ENCODE data around the gene TXNL4A. TPM values are rescaled to one million over a fixed set of nuclear protein-coding genes. Genes with fewer than 3 reads are reported as not detected.

Gene TXNL4A
- total RNA-seq, 2 experiments from 2014 or later, result 55.0 to 55.7 TPM

GRCh38 chr18:79971986-79972385 lies 16.4 kb downstream of the TXNL4A start:
- Histone ChIP-seq H3K27ac (ENCODE audit: low read depth in 1 of 2, low read length in 2 of 2) (no peak overlapping the region), H3K4me3 (ENCODE audit: low read length) (no peak overlapping the region), H3K36me3 (ENCODE audit: insufficient read depth, low read length) (peaks cover 50% of the 10 kb centered on the region), H3K4me1 (ENCODE audit: insufficient read depth, low read length) (no peaks in the 10 kb centered on the region), H3K9me3 (ENCODE audit: control insufficient read depth in 1 of 2, insufficient read depth in 1 of 2, low read length in 2 of 2) (no peaks in the 10 kb centered on the region), H3K27me3 (ENCODE audit: control insufficient read depth in 1 of 2, insufficient read depth in 2 of 2, low read length in 2 of 2) (no peaks in the 10 kb centered on the region)
- DNase-seq, result no peak
- peaks cover 13% of the 10 kb centered on the region for H3K4me1 Mint-ChIP-seq (ENCODE audit: low read depth)
- TF ChIP-seq CTCF (IDR thresholded peaks at IDR 0.05), result no peak
- no peak overlapping the region for H3K4me3 Mint-ChIP-seq
- no peaks in the 10 kb centered on the region for H3K27me3 Mint-ChIP-seq
- H3K27ac Mint-ChIP-seq, result no peak overlapping the region
- ChIA-PET CTCF (no interaction called here), POLR2A (no interaction called here)
- H3K36me3 Mint-ChIP-seq (ENCODE audit: low read depth), result peaks cover 87% of the 10 kb centered on the region
- intact Hi-C loops (cut with DNase I, micrococcal nuclease), result no loop called here
- no peaks in the 10 kb centered on the region for H3K9me3 Mint-ChIP-seq
- ATAC-seq (ENCODE audit: poor library complexity), result no peak

DNA sequence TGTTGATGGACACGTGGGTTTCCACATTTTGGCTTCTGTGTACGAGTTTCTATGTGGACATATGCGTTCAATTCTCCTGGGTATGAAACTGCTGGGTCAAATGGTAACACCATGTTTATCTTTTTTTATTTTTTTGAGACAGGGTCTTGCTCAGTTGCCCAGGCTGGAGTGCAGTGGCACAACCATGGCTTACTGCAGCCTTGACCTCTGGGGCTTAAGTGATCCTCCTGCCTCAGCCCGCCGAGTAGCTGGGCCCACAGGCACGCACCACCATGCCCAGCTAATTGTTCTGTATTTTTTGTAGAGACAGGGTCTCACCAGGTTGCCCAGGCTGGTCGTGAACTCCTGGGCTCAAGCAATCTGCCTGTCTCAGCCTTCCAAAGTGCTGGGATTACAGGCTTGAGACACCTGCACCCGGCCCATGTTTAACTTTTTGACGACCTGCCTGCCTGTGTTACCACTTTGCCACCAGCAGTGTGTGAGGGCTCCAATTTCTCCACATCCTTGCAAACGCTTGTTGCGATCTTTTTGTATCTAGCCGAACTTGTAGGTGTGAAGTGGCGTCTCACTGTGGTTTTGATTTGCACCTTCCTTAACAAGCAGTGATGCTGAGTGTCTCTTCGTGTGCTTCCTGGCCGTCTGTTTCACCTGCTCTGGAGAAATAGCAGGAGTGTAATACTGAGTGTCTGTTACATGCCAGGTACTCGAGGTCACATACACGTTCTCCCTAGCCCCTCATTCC lies 17.0 kb downstream of the TXNL4A start:
- H3K9me3 Mint-ChIP-seq, result no peaks in the 10 kb centered on the region
- POLR2A ChIA-PET, result no interaction called here
- no peak overlapping the region for H3K4me3 Mint-ChIP-seq

DNA sequence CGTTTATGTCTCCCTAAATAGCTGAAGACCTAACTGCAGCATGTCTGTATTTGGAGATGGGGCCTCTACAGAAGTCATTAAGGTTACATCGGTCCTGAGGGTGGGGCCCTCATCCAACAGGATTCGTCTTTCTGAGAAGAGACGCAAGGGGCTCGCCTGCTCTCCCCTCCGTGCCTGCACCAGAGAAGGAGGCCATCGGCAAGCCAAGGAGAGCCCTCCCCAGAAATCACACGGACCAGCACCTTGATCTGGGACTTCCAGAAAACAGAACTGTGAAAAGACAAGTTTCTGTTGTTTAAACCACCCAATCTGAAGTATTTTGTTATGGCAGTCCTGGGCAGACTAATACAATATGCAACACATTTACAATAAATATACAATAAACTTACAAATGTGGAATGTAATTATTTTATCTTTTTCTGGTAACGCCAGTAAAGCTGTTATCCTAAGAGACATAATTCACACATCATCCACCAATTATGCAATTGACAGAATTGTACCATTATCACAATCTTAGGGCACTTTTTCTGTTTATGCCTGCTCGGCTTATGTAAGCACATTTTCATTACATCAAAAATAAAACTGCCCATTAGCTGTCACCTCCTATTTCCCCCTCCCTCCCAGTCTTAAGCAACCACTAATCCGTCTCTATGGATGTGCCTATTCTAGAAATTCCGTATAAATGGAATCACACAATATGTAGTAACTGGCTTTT lies 17.8 kb downstream of the TXNL4A start:
- Histone ChIP-seq H3K4me1 (ENCODE audit: insufficient read depth, low read length) (peaks cover 2% of the 10 kb centered on the region), H3K9me3 (ENCODE audit: control insufficient read depth in 1 of 2, insufficient read depth in 1 of 2, low read length in 2 of 2) (no peaks in the 10 kb centered on the region), H3K27me3 (ENCODE audit: control insufficient read depth in 1 of 2, insufficient read depth in 2 of 2, low read length in 2 of 2) (no peaks in the 10 kb centered on the region), H3K4me3 (ENCODE audit: low read length) (no peak overlapping the region), H3K36me3 (ENCODE audit: insufficient read depth, low read length) (peaks cover 39% of the 10 kb centered on the region), H3K27ac (ENCODE audit: low read depth in 1 of 2, low read length in 2 of 2) (no peak overlapping the region)
- ChIA-PET CTCF (no interaction called here), POLR2A (no interaction called here)
- Mint-ChIP-seq H3K27me3 (no peaks in the 10 kb centered on the region), H3K27ac (peak overlapping the region; percentile 48), H3K9me3 (no peaks in the 10 kb centered on the region), H3K4me1 (ENCODE audit: low read depth) (peaks cover 15% of the 10 kb centered on the region), H3K36me3 (ENCODE audit: low read depth) (peaks cover 79% of the 10 kb centered on the region), H3K4me3 (no peak overlapping the region)
- intact Hi-C loops (cut with DNase I, micrococcal nuclease), result no loop called here
- DNase-seq, result no peak
- TF ChIP-seq CTCF (IDR thresholded peaks at IDR 0.05), result no peak
- no peak for ATAC-seq (ENCODE audit: poor library complexity)

More for the DNA sequence above, 17.0 kb downstream of the TXNL4A start:
- Mint-ChIP-seq H3K4me1 (ENCODE audit: low read depth) (peaks cover 13% of the 10 kb centered on the region), H3K36me3 (ENCODE audit: low read depth) (peaks cover 87% of the 10 kb centered on the region), H3K27ac (no peak overlapping the region), H3K27me3 (no peaks in the 10 kb centered on the region)
- H3K4me1 ChIP-seq (ENCODE audit: insufficient read depth, low read length), result no peaks in the 10 kb centered on the region
- intact Hi-C loops (cut with DNase I, micrococcal nuclease), result no loop called here
- ATAC-seq (ENCODE audit: poor library complexity) (no peak), DNase-seq (no peak)
- CTCF ChIA-PET, result no interaction called here
- no peaks in the 10 kb centered on the region for H3K27me3 ChIP-seq (ENCODE audit: control insufficient read depth in 1 of 2, insufficient read depth in 2 of 2, low read length in 2 of 2)
- no peak overlapping the region for H3K4me3 ChIP-seq (ENCODE audit: low read length)
- no peak overlapping the region for H3K27ac ChIP-seq (ENCODE audit: low read depth in 1 of 2, low read length in 2 of 2)
- no peaks in the 10 kb centered on the region for H3K9me3 ChIP-seq (ENCODE audit: control insufficient read depth in 1 of 2, insufficient read depth in 1 of 2, low read length in 2 of 2)
- no peak for TF ChIP-seq CTCF (IDR thresholded peaks at IDR 0.05)
- H3K36me3 ChIP-seq (ENCODE audit: insufficient read depth, low read length), result peaks cover 46% of the 10 kb centered on the region

All from CD4-positive, alpha-beta T cell (primary cell).